Heart left ventricle (tissue), 16 donors: ENCODE results near the gene USP27X. TPM values are rescaled to one million over a fixed set of nuclear protein-coding genes. Genes with fewer than 3 reads are reported as not detected.

Experiments used
- ATAC-seq, 4 donors: fragments of 200-7000 bp; cut with Tn5 transposase; one replicate each; pipeline ENCODE4 v1.9.1; 2020 to 2022; ENCODE audit warnings: moderate library complexity in 4 of 4, mild to moderate bottlenecking in 3 of 4, moderate number of reproducible peaks in 1 of 4
- DNase-seq, 5 donors: peaks; one replicate each; pipeline ENCODE4 v3.0.0-alpha.2; 2020
- H3K27ac ChIP-seq, 12 donors: fragments of 200-600 bp; sonication (generic) in 4 of 12; one replicate each; pipeline versions ENCODE4 v1.5.0 to v1.8.0; 2016 to 2022; ENCODE audit warnings: mild to moderate bottlenecking in 2 of 12
- H3K27me3 ChIP-seq, 9 donors: fragments of 200-600 bp; sonication (generic) in 2 of 9; one replicate each; pipeline versions ENCODE4 v1.5.1 to v1.8.0; 2016 to 2022; ENCODE audit warnings: mild to moderate bottlenecking in 3 of 9
- H3K36me3 ChIP-seq, 9 donors: fragments of 200-600 bp; sonication (generic) in 2 of 9; one replicate each; pipeline versions ENCODE4 v1.5.0 to v1.8.0; 2018 to 2022; ENCODE audit warnings: mild to moderate bottlenecking in 2 of 9
- H3K4me1 ChIP-seq, 12 donors: fragments of 200-600 bp; sonication (generic) in 4 of 12; one replicate each; pipeline versions ENCODE4 v1.5.0 to v1.8.0; 2016 to 2022; ENCODE audit warnings: mild to moderate bottlenecking in 3 of 12
- H3K4me3 ChIP-seq, 12 donors: fragments of 200-600 bp; sonication (generic) in 4 of 12; one replicate each; pipeline versions ENCODE4 v1.5.0 to v1.8.0; 2017 to 2022; ENCODE audit warnings: mild to moderate bottlenecking in 9 of 12, moderate library complexity in 4 of 12
- H3K9me3 ChIP-seq, 12 donors: fragments of 200-600 bp; sonication (generic) in 4 of 12; one replicate each; pipeline versions ENCODE4 v1.5.0 to v1.8.0; 2016 to 2022; ENCODE audit warnings: mild to moderate bottlenecking in 1 of 12
- POLR2A ChIP-seq, 2 donors: fragments of 450-650 bp; IDR thresholded peaks; one replicate each; pipeline ENCODE4 v1.6.1; 2017; ENCODE audit warnings: antibody characterized with exemption in 2 of 2, mild to moderate bottlenecking in 2 of 2, moderate library complexity in 2 of 2
- WGBS, 4 donors: extraction: QIAGEN DNeasy Blood & Tissue Kit in 2 of 4; methylation state at CpG; one replicate each; pipeline versions ENCODE4 v1.1.5 to v1.1.7; 2013 to 2018; 5-methylcytosine and 5-hydroxymethylcytosine counted together
- intact Hi-C, 10 donors: fragments of 100-400 bp; cut with DNase I; formaldehyde crosslinking; loops; one replicate each; pipeline versions ENCODE4 v1.11.1 to v1.14.2; 2022
- polyA plus RNA-seq, 2 donors: library from polyadenylated mRNA; stranded (reverse); fragments of 200-250 nt; gene quantifications; one replicate each; pipeline ENCODE4 v1.2.3, GENCODE V29; 2013
- total RNA-seq, 9 donors: library from RNA; depleted of rRNA in 2 of 9; stranded (reverse); fragments of >200 nt in 2 of 9; fragmentation: NEBNext Ultra II Directional in 3 of 9; extraction: Animal tissue kit (Norgen Biotek cat#: 25700) in 3 of 9; gene quantifications; one replicate each; pipeline versions ENCODE4 v1.1.0 to v1.2.4, GENCODE V29; 2016 to 2023
- TF ChIP-seq, protein P1 (sequence below), 12 donors: fragments of 200-600 bp; sonication (generic) in 4 of 12; IDR thresholded peaks; one replicate each; pipeline versions ENCODE4 v1.5.0 to v1.8.0; 2018 to 2022; ENCODE audit warnings: antibody characterized with exemption in 12 of 12, mild to moderate bottlenecking in 5 of 12
- donor health status: ischemic (EF 13 %, LVEDD 7.1; RV severe dilation, severe dysfunction).
- donor health status: healthy with polysubstance abuse.
- donor health status: DM: no; HTN: yes; CAD: no.
- donor health status: DM: no; HTN: no; CAD: no.
- donor health status: ischemic (EF 25% LVEDD 6.9; RV normal size, moderate dysfunction).
- donor health status: ischemic (EF 25% LVEDD 5.7; RV mildly dilated, moderate dysfunction).
- donor health status: healthy.
- donor health status: DM: yes; HTN: yes; CAD: no.
- donor health status: ischemic (EF 35%, LVEDD 5.7; RV mildly dilated, moderate dysfunction).
- donor health status: nonischemic (EF 11% LVEDD 7.7; RV severe dilation, severe dysfunction).
- donor health status: DM: yes; HTN: yes; CAD: no.
- donor health status: PGD.
- donor health status: ischemic (EF 29% LVEDD 5.4; RV normal size, mild dysfunction).
- donor health status: nonischemic (EF 23%, LVEDD 6.1; RV moderate dilation, normal function).

USP27X gene
- total and polyA plus RNA-seq, 11 donors, result 0.67 to 4.3 (median 2.2) TPM

DNA sequence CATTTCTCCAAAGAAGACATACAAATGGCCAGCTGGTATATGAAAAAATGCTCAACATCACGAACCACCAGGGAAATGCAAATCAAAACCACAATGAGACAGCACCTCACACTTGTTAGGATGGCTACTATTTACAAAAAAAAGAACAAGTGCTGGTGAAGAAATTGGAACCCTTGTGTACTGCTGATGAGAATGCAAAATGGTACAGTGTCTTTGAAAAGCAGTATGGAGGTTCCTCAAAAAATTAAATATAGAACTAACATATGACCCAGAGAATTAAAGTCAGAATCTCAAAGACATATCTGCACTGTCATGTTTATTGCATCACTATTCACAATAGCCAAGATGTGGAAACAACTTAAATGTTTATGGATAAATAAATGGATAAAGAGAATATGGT is 29.3 kb upstream of the USP27X start:
- no peak for DNase-seq
- WGBS, 4 donors, result 31 to 88% (median 53%) methylated on average over 1 of the region's 1 CpG
- Histone ChIP-seq H3K27me3 (peaks cover 0 to 27% (median 0%) of the 10 kb centered on the region in 9 donors), H3K36me3 (no peaks in the 10 kb centered on the region), H3K27ac (no peak overlapping the region), H3K9me3 (peaks cover 0 to 8% (median 0%) of the 10 kb centered on the region in 12 donors), H3K4me3 (no peak overlapping the region), H3K4me1 (no peaks in the 10 kb centered on the region)
- ATAC-seq, result no peak
- TF ChIP-seq, protein P1, sequence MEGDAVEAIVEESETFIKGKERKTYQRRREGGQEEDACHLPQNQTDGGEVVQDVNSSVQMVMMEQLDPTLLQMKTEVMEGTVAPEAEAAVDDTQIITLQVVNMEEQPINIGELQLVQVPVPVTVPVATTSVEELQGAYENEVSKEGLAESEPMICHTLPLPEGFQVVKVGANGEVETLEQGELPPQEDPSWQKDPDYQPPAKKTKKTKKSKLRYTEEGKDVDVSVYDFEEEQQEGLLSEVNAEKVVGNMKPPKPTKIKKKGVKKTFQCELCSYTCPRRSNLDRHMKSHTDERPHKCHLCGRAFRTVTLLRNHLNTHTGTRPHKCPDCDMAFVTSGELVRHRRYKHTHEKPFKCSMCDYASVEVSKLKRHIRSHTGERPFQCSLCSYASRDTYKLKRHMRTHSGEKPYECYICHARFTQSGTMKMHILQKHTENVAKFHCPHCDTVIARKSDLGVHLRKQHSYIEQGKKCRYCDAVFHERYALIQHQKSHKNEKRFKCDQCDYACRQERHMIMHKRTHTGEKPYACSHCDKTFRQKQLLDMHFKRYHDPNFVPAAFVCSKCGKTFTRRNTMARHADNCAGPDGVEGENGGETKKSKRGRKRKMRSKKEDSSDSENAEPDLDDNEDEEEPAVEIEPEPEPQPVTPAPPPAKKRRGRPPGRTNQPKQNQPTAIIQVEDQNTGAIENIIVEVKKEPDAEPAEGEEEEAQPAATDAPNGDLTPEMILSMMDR (IDR thresholded peaks at IDR 0.05), result no peak
- no peak for TF ChIP-seq POLR2A (IDR thresholded peaks at IDR 0.05)
- intact Hi-C loops, result no loop called here

DNA sequence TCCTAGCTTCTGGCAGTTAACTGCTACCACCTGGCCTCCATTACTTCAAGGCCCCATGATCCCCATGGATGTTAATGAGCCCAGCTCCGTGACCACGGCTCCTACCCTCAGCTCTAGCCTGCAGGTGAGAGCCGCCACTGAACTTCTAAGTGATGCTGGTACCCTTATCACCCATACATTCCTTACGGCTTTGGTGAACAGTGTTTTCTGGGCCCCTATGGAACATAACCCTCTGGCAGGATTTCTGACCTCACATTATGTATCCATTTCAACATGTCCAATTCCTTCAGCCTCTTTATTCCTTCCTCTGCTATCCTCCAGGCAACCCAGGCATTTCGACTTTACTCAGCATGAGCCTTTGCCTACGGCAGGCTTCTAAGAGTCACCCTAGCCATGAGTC is 25.6 kb upstream of the USP27X start:
- TF ChIP-seq, protein P1 (IDR thresholded peaks at IDR 0.05), result no peak
- no peak for TF ChIP-seq POLR2A (IDR thresholded peaks at IDR 0.05)
- ATAC-seq (no peak), DNase-seq (no peak)
- H3K4me1 ChIP-seq, result no peaks in the 10 kb centered on the region
- 76 to 89% (median 82%) methylated on average over 6 of the region's 6 CpGs for WGBS, 4 donors
- intact Hi-C loops, result no loop called here
- no peaks in the 10 kb centered on the region for H3K36me3 ChIP-seq
- H3K9me3 ChIP-seq, result peaks cover 0 to under 1% (median 0%) of the 10 kb centered on the region in 12 donors
- H3K27me3 ChIP-seq, result peaks cover 0 to 15% (median 0%) of the 10 kb centered on the region in 9 donors
- no peak overlapping the region for H3K27ac ChIP-seq
- no peak overlapping the region for H3K4me3 ChIP-seq

DNA sequence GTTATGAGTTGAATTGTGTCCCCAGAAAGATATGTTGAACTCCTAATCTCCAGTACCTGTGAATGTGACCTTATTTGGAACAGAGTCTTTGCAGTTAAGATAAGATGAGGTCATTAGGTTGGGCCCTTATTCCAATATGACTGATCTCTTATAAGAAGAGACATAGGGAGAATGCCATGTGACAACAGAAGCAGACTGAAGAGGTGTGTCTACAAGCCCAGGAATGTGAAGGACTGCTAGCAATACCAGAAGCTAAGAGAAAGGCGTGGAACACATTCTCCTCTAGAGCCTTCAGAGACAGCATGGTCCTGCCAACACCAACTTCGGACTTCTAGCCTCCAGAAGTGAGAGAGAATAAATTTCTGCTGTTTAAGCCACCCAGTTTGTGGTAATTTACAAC is 22.5 kb upstream of the USP27X start:
- intact Hi-C loops, result no loop called here
- H3K4me1 ChIP-seq, result no peaks in the 10 kb centered on the region

DNA sequence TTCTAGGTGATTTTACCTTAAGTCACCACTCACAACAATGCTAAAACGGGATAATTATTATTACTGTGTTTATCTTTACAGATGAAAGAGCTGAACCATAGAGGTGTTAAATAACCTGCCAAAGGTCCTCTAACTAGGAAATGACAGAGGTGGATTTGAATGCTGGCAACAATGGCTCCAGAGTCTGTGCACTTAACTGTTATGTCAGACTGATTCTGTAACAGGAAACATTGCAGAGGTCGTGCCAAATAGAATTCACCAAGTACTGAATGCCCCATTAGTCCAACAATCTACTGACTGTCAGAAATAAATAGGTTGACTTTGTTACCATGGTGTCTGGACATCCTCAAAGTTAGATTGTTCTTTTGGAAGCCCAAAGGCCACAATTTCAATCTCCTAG is 20.9 kb upstream of the USP27X start:
- Histone ChIP-seq H3K9me3 (no peaks in the 10 kb centered on the region), H3K4me1 (no peaks in the 10 kb centered on the region), H3K36me3 (no peaks in the 10 kb centered on the region), H3K27me3 (peaks cover 0 to 12% (median 0%) of the 10 kb centered on the region in 9 donors), H3K4me3 (no peak overlapping the region), H3K27ac (no peak overlapping the region)
- 34 to 48% (median 44%) methylated on average over 2 of the region's 2 CpGs for WGBS, 4 donors
- no peak for ATAC-seq
- intact Hi-C loops, result no loop called here
- no peak for DNase-seq
- no peak for TF ChIP-seq POLR2A (IDR thresholded peaks at IDR 0.05)
- TF ChIP-seq, protein P1 (IDR thresholded peaks at IDR 0.05), result no peak

More for the DNA sequence above, 22.5 kb upstream of the USP27X start:
- DNase-seq (no peak), ATAC-seq (no peak)
- H3K9me3 ChIP-seq, result no peaks in the 10 kb centered on the region
- WGBS, 4 donors, result 55 to 79% (median 69%) methylated on average over 2 of the region's 2 CpGs
- H3K4me3 ChIP-seq, result no peak overlapping the region
- no peaks in the 10 kb centered on the region for H3K36me3 ChIP-seq
- H3K27ac ChIP-seq, result no peak overlapping the region
- peaks cover 0 to 12% (median 0%) of the 10 kb centered on the region in 9 donors for H3K27me3 ChIP-seq
- TF ChIP-seq POLR2A (IDR thresholded peaks at IDR 0.05), result no peak
- TF ChIP-seq, protein P1 (IDR thresholded peaks at IDR 0.05), result no peak
